IPS-15b (cell line): ENCODE data around the gene CCKAR.

ENCODE experiments used
- H3K27me3 ChIP-seq: one replicate; pipeline ENCODE4 v1.6.1; 2013; ENCODE audit warnings: low read length; ENCODE audit not compliant: control insufficient read depth, insufficient read depth
- H3K36me3 ChIP-seq: one replicate; pipeline ENCODE4 v1.6.1; 2013; ENCODE audit warnings: low read length; ENCODE audit not compliant: control insufficient read depth, insufficient read depth
- H3K4me1 ChIP-seq: one replicate; pipeline ENCODE4 v1.6.1; 2013; ENCODE audit warnings: mild to moderate bottlenecking, low read length; ENCODE audit not compliant: control insufficient read depth, insufficient read depth
- H3K4me3 ChIP-seq: one replicate; pipeline ENCODE4 v1.5.1; 2013; ENCODE audit warnings: low read depth, low read length
- H3K9ac ChIP-seq: one replicate; pipeline ENCODE4 v1.6.1; 2013; ENCODE audit warnings: low read depth, mild to moderate bottlenecking, low read length
- H3K9me3 ChIP-seq: one replicate; pipeline ENCODE4 v1.6.1; 2013; ENCODE audit warnings: mild to moderate bottlenecking, low read length; ENCODE audit not compliant: control insufficient read depth, insufficient read depth

The CCKAR gene

DNA sequence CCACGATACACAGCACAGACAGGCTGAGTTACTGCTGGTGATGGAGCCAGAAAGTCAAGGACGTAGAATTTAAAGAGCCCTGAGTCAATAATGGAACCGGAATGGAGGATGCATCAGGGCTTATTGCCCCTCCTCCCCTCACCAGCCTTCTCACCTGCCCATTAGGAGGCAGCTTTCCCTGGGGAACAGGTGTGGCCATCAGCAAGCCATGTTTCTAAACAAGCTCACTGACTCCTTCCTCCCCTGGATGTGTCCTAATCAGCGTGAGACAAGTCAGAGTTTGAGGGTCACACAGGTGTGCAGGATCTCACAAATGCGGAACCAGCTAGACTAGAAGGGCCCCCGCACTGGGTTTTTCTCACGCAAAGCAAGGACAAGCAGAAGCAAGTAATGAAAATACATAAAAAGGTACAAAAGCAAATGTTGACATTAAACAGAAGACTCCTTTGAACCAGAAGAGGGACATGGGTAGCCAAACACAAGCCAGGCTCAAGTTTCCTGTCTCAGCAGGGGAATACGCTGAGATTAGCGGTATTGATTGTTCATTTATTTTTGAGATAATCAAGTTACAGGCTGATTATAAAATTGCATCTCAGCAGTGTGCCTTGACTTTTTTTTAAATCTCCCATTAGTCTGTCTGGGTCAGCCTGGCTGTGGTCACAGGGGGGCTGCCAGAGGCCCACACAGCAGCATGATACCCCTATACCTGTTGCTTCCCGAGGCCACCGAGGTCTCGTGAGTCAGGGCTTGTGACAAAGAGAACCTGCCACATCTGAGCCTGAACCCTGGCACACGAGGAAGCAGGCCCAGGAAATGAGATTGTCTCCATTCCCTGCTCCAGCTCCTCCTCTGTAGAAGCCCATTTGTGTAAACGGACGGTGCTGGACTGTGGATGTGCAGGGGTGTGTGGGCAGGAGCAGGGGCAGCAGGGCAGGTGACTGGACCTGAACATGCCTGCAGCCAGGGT lies 37.4 kb downstream of the CCKAR start:
- Histone ChIP-seq H3K36me3 (no peaks in the 10 kb centered on the region), H3K4me1 (peaks cover 6% of the 10 kb centered on the region), H3K27me3 (no peaks in the 10 kb centered on the region), H3K9ac (no peak overlapping the region), H3K4me3 (no peak overlapping the region), H3K9me3 (no peaks in the 10 kb centered on the region)

DNA sequence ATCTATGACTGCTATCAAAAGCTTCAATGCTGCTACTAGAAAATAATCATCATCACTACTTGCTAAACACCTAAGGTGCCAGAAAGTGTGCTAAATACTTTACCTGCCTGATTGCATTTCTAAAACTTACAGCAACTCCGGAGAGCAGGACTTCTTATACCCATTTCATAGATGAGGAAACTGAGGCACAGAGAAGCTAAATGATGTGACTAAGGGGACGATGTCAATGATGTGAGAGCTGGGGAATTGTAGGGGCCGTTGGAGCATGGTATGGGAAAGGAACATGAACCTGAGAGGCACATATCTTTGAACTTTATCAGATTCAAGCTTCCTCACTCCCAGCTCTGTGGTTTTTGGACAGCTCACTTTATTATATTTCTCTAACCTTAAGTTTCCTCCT lies 38.7 kb downstream of the CCKAR start:
- H3K9me3 ChIP-seq = no peaks in the 10 kb centered on the region
- H3K36me3 ChIP-seq = no peaks in the 10 kb centered on the region
- H3K27me3 ChIP-seq = no peaks in the 10 kb centered on the region
- H3K9ac ChIP-seq = no peak overlapping the region
- H3K4me3 ChIP-seq = no peak overlapping the region
- peaks cover 6% of the 10 kb centered on the region for H3K4me1 ChIP-seq

DNA sequence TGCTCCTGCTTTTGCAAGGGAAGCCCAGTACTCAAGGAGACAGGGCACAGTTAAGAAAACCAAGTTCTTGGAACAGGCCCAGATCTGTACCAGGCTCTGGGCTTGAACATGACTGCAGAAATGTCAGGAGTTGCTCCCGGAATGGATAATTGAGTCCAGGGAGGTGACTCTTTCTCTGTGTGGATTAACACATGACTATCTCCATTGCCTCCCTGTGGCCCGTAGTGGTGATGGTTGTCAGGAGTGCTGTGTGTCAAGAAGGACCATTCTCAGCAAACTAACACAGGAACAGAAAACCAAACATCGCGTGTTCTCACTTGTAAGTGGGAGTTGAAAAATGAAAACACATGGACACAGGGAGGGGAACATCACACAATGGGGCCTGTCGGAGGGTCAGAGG lies 39.9 kb downstream of the CCKAR start:
- Histone ChIP-seq H3K9ac (no peak overlapping the region), H3K27me3 (no peaks in the 10 kb centered on the region), H3K36me3 (no peaks in the 10 kb centered on the region), H3K4me1 (peaks cover 6% of the 10 kb centered on the region), H3K9me3 (no peaks in the 10 kb centered on the region), H3K4me3 (no peak overlapping the region)

DNA sequence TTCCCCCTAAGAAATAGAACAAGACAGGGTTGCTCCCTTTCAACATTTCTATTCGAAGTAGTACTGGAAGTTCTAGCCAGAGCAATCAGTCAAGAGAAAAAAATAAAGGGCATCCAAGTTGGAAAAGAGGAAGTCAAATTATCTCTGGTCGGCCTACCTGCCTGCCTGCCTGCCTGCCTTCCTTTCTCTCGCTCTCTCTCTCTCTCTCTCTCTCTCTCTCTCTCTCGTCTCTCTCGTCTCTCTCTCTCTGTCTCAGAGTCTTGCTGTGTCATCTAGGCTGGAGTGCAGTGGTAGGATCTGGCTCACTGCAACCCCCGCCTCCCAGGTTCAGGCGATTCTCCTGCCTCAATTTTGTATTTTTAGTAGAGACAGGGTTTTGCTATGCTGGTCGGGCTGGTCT lies 42.9 kb downstream of the CCKAR start:
- Histone ChIP-seq H3K4me3 (no peak overlapping the region), H3K4me1 (peaks cover 3% of the 10 kb centered on the region), H3K9me3 (no peaks in the 10 kb centered on the region), H3K27me3 (no peaks in the 10 kb centered on the region), H3K36me3 (no peaks in the 10 kb centered on the region), H3K9ac (no peak overlapping the region)

DNA sequence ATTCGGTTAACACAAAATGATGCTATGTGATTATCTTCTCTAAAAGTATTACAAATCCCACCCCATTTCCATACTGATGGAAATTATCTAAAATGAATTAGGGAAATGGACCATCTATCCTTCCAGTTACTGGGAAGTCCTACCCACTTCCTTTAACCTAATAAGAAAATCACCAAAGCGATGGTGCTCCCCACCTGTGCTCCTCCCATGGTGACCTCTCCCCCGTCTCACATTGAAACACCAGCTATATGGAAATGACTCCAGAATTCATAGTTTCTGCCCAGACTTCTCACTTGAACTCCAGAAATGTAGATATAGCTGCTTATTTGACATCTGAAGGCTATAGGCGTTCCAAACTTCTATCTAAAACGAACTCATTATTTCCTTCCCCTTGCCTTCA lies 48.5 kb downstream of the CCKAR start:
- H3K9me3 ChIP-seq = no peaks in the 10 kb centered on the region
- no peak overlapping the region for H3K9ac ChIP-seq
- no peaks in the 10 kb centered on the region for H3K4me1 ChIP-seq
- H3K27me3 ChIP-seq = no peaks in the 10 kb centered on the region
- H3K36me3 ChIP-seq = no peaks in the 10 kb centered on the region
- no peak overlapping the region for H3K4me3 ChIP-seq

DNA sequence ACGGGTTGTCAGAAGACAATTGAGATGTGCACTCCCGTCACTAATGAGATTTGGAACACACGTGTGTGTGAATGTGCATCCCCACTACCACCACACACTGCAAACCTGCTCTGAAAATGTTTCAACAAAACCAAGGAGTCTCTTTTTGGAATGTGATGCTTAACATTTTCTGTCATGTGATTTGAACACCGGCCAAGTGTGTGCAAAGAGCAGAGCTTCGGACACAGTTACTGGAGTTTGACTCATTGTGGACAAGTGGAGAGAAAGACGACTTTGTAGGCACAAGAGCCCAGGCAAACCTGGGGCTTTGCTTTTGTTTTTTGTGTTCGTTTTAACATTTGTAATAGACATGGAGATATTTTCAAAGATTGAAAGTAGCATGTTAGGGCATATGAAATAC lies 49.2 kb downstream of the CCKAR start:
- no peaks in the 10 kb centered on the region for H3K36me3 ChIP-seq
- H3K9me3 ChIP-seq = no peaks in the 10 kb centered on the region
- no peak overlapping the region for H3K9ac ChIP-seq
- no peaks in the 10 kb centered on the region for H3K4me1 ChIP-seq
- no peak overlapping the region for H3K4me3 ChIP-seq
- H3K27me3 ChIP-seq = no peaks in the 10 kb centered on the region

DNA sequence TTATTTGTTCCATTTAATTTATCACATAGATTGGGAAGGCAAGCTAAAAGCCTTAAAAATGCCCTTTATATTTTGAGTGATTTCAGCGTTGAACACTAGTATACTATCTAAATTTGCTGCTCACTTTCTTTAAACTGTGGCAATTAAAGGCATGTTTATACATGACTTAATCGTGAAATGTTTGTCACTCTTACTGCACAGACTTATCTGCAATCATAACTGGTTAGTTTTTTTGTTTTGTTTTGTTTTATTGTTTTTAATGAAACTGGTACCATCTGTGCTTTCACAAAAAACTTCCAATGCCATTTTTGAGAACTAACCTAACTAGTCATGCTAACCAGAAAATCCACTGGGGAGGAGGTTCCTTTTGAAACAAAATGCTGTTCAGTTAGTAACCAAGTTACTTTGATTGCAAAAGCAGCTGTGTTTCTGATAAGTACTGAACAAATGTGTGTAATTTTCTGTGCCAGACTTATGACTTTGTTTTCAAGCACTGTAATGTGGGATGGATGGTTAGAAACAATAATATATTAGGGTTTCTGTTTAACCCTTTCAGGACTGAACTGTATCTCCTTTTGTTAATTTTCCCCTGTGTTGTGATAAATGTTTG lies 56.1 kb downstream of the CCKAR start:
- no peaks in the 10 kb centered on the region for H3K9me3 ChIP-seq
- no peaks in the 10 kb centered on the region for H3K4me1 ChIP-seq
- no peak overlapping the region for H3K4me3 ChIP-seq
- no peaks in the 10 kb centered on the region for H3K27me3 ChIP-seq
- no peak overlapping the region for H3K9ac ChIP-seq
- H3K36me3 ChIP-seq = peaks cover 14% of the 10 kb centered on the region

DNA sequence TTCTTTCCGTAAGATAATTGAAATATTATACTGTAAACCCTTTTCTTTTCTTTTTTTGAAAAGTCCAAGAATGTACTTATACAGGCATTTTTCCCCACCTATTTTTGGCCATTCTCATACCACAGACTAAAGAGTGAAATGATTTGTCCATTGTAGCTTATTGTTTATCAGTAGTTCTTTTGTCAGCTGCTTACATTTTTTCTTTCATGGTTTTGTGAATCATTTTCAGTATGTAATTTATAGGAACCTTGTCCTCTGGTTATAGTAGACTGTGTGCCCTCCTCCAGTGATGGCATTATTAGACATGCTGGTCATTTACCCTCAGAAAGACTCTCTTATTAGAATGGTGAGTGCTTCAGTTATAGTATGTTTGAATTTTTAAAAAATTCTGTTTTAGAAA lies 56.7 kb downstream of the CCKAR start:
- Histone ChIP-seq H3K9ac (no peak overlapping the region), H3K9me3 (no peaks in the 10 kb centered on the region), H3K36me3 (peaks cover 15% of the 10 kb centered on the region), H3K4me3 (no peak overlapping the region), H3K27me3 (no peaks in the 10 kb centered on the region), H3K4me1 (no peaks in the 10 kb centered on the region)

DNA sequence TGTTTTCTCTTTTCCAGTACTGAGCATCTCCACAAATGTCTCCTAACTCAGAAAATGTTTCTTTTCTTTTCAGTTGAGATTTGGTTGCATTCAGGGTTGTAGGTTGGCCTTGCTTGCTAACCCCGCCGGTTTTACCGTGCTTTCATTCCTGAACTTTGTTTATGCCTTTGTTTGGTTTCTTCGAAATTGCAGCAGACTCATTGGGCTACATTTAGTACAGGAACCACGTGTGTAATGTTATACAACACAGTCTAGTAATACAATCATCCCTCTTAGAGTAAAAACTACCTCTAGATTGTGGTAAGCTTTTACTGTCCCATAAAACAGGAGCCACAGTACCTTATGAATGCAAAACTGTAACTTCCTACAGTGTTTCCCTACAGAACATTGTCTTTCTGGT lies 57.9 kb downstream of the CCKAR start:
- Histone ChIP-seq H3K36me3 (peaks cover 15% of the 10 kb centered on the region), H3K4me3 (no peak overlapping the region), H3K9me3 (no peaks in the 10 kb centered on the region), H3K9ac (no peak overlapping the region), H3K27me3 (no peaks in the 10 kb centered on the region), H3K4me1 (no peaks in the 10 kb centered on the region)

DNA sequence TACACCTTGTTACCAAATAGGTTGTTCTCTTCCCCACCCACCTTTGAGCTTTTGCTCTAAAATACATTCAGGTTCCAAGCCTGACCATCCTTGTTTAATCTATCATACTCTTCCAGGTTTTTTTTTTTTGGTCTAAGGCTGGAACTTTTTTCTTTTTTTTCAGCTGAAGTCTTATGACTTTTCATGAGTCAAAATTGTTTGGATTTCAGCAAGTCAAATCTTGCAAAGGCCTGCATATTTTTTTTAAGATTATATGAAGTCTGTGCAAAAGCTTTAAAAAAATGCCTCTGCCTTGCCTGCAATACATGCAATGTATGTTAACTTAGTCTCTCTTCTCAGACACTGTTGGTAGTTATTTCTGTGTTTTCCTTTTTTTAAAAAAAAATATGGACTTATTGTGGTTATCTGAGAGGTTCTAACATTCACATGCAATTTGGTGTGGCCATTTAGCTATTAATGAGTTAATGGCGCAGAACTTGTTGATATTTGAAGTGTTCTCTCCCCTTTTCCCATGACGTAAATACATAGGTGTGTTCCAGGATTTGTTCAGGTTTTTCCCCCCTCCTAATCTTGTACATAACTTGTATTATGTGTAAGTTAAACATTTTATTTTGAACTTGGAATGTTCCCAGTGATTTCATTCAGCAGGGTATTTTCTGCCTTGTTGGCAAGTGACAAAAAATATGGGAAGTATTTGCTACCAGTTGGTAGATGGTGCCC lies 58.7 kb downstream of the CCKAR start:
- Histone ChIP-seq H3K4me3 (no peak overlapping the region), H3K36me3 (peaks cover 20% of the 10 kb centered on the region), H3K4me1 (no peaks in the 10 kb centered on the region), H3K9ac (no peak overlapping the region), H3K9me3 (no peaks in the 10 kb centered on the region), H3K27me3 (no peaks in the 10 kb centered on the region)
